DMS114 treated with DMSO at 0.1 percent for 48 hours (cell line): Measurements from ENCODE around the gene LPAR6.

Experiments used
- DNase-seq: peaks from one replicate; lab custom pipeline; 2025; ENCODE audit not compliant: unreplicated experiment; lab: John Stamatoyannopoulos, UW

LPAR6 gene

DNA sequence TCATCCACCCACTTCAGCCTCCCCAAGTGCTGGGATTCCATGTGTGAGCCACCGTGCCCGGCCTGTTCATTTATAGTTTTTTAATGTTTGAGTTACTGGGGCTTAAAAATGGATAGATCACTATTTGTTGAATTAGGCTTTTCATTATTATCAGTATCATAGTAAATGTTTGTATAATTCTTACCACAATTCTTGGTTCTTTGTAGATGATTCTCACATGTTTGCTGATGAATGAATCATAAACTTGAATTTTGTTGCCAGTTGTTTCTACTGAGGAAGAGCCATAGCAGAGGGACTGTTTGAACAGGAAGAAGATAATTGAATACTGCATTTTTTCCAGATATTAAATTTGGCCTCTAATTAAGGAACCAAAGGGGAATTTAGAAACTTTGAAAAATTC is 2.6 kb upstream of the LPAR6 start:
- DNase-seq: no peak

GRCh38 chr13:48414501-48414900 is 1.6 kb upstream of the LPAR6 start:
- DNase-seq: no peak

GRCh38 chr13:48411841-48412531 is 927 bp downstream of the LPAR6 start:
- DNase-seq: no peak

- no peak for DNase-seq
Measured at GRCh38 chr13:48411147-48411794, 1.6 kb downstream of the LPAR6 start.

DNA sequence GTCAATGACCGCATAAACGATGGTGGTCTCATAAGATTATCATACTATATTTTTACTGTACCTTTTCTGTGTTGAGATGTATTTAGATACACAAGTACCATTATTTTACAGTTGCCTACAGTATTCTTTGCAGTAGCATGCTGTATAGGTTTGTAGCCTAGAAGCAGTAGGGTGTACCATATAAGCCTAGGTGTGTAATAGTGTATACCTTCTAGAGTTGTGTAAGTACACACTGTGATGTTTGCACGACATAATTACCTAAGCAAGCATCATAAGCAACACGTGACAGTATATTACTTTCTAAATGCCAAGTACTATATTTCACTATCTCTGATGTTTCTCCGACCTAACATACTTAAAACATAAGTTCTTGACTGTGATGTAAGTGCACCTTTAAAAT is 2.7 kb downstream of the LPAR6 start:
- no peak for DNase-seq

DNA sequence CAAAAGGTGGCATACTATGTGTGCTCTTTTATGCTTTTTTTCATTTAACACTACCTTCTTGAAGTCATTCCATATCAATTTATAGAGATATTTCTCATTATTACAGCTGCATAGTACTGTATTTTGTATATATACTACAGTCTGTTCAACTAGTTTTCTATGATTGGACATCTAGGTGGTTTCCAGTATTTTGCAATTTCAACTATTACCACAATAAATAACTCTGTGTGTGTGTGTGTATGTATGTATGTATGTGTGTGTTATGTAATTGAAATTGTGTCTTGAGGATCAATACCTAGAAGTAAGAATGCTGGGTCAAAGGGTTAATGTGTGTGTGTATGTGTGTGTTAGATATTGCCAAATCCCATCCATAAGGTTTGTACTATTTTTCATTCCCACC is 7.0 kb downstream of the LPAR6 start:
- DNase-seq: no peak

GRCh38 chr13:48404952-48405351 is 8.0 kb downstream of the LPAR6 start:
- no peak for DNase-seq

GRCh38 chr13:48403913-48404312 is 9.0 kb downstream of the LPAR6 start:
- no peak for DNase-seq

DNA sequence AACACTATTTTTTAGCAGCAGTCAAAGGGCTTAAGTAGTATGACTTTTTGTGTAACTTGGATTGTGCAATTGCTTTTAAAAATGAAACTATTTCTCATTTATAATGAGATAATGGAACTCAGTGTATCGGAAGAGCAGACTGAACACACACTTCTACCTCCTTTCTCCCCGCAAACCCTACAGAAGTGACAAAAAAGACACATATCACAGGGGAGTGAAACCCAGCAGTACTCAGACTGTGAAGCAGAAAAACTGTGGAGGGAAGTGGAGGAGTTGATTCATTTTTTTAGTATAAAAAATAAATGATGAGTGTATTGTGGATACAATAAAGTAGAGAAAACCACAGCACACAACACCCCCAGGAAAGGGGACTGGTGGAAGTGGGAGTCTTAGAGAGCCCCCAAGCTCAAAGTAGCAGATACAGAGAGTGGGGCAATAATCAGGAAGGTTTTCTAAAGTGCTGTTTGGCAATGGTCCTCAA is 9.7 kb downstream of the LPAR6 start:
- no peak for DNase-seq

DNA sequence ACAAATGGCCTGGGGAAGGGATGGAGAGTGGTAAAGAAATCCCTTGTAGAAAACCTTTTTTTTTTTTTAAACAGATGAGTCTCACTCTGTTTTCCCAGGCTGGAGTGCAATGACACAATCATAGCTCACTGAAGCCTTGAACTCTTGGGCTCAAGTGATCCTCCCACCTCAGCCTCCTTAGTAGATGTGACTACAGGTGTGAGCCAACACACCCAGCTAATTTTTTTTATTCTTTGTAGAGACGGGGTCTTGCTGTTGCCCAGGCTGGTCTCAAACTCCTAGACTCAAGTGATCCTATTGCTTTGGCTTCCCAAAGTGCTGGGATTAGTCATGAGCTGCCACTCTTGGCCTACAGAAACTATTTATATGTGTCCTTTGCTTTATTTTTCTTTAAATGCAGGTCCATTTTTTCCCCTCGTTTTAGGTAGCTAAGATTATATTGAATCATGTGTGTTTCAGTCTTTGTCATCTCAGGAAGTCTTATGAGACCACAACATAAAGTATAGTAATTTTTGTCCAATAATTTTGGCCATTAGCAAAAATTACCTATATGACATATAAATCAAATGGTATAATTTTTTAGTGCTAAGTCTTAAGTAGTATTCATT is 10.5 kb downstream of the LPAR6 start:
- DNase-seq: no peak

DNA sequence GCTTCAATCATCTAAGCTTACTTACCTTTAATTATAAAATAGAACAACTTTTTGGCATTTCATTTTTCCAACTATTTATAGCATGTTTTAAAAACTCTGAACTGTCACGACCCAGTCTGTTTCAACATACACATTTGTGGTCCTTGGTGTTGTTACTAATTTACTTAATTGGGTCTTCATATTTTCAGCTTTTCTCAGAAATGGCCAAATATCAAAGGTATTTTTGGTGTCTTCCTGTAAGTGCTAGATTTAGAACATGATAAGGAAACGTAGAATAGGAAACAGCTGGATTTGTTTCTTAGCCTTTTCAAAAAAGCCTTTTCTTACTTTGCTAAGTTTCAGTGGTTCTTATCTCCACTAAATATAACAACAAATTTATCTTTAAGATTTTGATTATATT is 11.4 kb downstream of the LPAR6 start:
- no peak for DNase-seq

DNA sequence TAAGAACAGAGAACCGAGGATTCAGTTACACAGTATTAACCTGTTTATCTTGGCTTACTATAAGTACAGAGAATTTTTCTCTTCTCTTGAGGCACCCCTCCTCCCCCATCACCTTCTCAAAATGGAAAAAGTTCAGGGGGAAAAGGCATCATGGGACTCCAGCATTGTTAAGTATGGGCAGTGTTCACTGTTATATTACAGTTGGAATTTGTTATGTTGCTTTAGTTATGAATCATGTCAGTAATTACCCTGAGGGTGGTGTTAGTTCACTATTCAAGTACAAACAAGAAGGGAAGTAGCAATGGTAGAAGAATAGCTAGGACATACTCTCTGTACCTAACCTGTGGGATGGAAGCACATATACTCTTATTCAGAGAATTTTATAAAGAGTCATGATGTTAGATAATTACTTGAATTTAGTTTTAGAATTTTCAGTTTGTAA is 12.0 kb downstream of the LPAR6 start:
- DNase-seq: no peak

DNA sequence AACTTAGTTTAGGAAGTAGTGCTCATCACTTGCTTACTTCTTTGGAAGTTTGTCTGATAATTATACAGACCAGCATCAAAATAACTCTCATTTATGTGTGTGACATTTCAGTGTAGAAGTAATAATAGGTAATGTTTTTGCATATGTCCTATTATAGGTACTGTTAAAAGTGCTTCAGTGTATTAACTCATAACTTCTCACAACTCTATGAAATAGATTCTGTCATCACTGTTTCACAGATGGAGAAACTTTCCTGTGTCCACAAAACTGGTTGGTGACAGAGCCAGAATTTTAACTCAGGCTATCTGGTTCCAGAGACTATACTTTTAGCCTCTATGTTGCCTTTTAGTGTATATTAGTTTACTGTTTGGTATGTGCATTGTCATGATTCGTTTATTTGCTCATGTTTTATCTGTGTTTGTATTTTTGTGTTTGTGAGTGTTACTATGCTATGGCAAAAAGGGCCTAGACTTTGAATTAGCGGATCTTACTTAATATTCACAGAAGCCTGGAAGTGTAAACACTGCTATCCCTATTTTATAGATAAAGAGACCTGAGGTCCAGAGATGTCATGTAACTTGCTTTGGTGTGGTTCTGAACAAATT is 12.7 kb downstream of the LPAR6 start:
- DNase-seq: no peak

GRCh38 chr13:48398450-48399095 is 14.3 kb downstream of the LPAR6 start:
- DNase-seq: no peak

DNA sequence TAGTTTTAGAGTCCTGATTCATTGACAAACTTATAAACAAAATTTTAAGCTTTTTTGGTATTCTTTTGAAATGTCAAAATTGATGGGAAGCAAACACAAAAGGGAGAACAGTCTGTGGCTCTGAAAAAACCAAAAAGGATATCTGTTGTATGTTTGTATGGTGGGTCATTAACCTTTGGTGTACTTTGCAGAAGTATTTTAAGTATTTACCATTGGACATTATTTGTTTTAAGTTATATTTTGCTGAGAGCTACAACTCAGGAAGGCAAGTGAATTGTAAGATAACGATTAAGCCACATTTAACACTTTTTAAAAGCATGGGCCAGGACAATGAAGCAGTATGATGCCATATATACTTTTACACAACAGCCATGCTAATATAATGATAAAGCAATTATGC is 15.2 kb downstream of the LPAR6 start:
- no peak for DNase-seq

GRCh38 chr13:48393698-48394085 is 19.2 kb downstream of the LPAR6 start:
- DNase-seq: no peak

- DNase-seq: no peak
Measured at GRCh38 chr13:48393030-48393697, 19.7 kb downstream of the LPAR6 start.

- DNase-seq: no peak
Measured at GRCh38 chr13:48391257-48391656, 21.7 kb downstream of the LPAR6 start.

GRCh38 chr13:48386816-48387215 is 26.1 kb downstream of the LPAR6 start:
- DNase-seq: no peak

- DNase-seq: no peak
Measured at GRCh38 chr13:48383384-48383783, 29.5 kb downstream of the LPAR6 start.

DNA sequence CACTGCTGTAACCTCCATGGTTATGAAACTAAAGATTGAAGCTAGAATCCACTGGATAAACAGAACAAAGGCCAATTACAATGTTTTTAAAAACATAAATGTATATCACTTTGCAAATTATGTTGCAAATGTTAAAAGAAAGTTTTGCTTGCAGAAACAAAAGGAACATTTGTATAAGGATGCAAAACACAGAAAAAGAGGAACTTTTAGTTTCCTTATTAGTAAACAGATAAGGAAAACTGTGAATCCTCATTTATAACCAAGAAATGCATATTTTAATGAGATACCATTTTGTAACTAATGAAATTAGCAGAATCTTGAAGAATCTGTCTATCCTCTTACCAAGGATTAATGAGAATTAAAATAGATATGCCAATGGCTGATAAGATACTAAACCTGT is 32.3 kb downstream of the LPAR6 start:
- DNase-seq: no peak
